Cardiac muscle cell (in vitro differentiated cells and primary cell): Measurements from ENCODE around the gene FNIP2. TPM values are rescaled to one million over a fixed set of nuclear protein-coding genes. Genes with fewer than 3 reads are reported as not detected.
"Not testable (repeated sequence)": the region's sequence is repeated elsewhere in the genome, so short reads cannot be mapped to it uniquely, and the experiment has no call there.

ENCODE experiments used
- DNase-seq, 2 donors: peaks; one replicate each; pipeline versions ENCODE4 v3.0.0 to v3.0.0-alpha.2; 2010 to 2017; ENCODE audit warnings: low read depth in 1 of 2, low spot score in 1 of 2
- H3K27ac ChIP-seq: fragments of 200-600 bp; sonication (generic); 2 replicates; pipeline ENCODE4 v1.5.1; 2016
- H3K27me3 ChIP-seq: fragments of 200-600 bp; sonication (generic); 2 replicates; pipeline ENCODE4 v1.6.0; 2016; ENCODE audit warnings: control low read depth
- H3K36me3 ChIP-seq: fragments of 200-600 bp; sonication (generic); 2 replicates; pipeline ENCODE4 v1.5.1; 2016; ENCODE audit warnings: control low read depth
- H3K4me1 ChIP-seq: fragments of 200-600 bp; sonication (generic); 2 replicates; pipeline ENCODE4 v1.8.1; 2017; ENCODE audit warnings: low read depth, mild to moderate bottlenecking, mixed run types
- H3K4me3 ChIP-seq: fragments of 200-600 bp; sonication (generic); 2 replicates; pipeline ENCODE4 v1.5.1; 2016; ENCODE audit warnings: mild to moderate bottlenecking
- H3K9me3 ChIP-seq: fragments of 200-600 bp; sonication (generic); 2 replicates; pipeline ENCODE4 v1.5.1; 2017; ENCODE audit warnings: low read depth, mild to moderate bottlenecking, control low read depth
- CTCF ChIP-seq: IDR thresholded peaks from 2 replicates; pipeline ENCODE4 v1.5.1; 2012; ENCODE audit warnings: low read depth, mild to moderate bottlenecking, low read length
- polyA plus RNA-seq: library from polyadenylated mRNA; unstranded; fragments of >200 nt; fragmentation: Nextera tagmentation; extraction: Ambion mirVana; gene quantifications from 2 replicates; pipeline ENCODE4 v1.2.1, GENCODE V29; 2016
- total RNA-seq: library from RNA; depleted of rRNA; stranded (reverse); fragments of >200 nt; gene quantifications from 2 replicates; pipeline ENCODE4 v1.2.3, GENCODE V29; 2016

Gene FNIP2
- total and polyA plus RNA-seq, 2 experiments from 2014 or later, result 29.9 to 74.4 TPM

GRCh38 chr4:158801677-158802076 is 32.9 kb downstream of the FNIP2 start:
- TF ChIP-seq CTCF, result no peak
- H3K4me1 ChIP-seq, result peaks cover 52% of the 10 kb centered on the region
- peak overlapping the region; percentile 79 for H3K27ac ChIP-seq
- DNase-seq, result no peak
- no peaks in the 10 kb centered on the region for H3K9me3 ChIP-seq
- no peaks in the 10 kb centered on the region for H3K36me3 ChIP-seq
- no peak overlapping the region for H3K4me3 ChIP-seq
- H3K27me3 ChIP-seq, result no peaks in the 10 kb centered on the region

GRCh38 chr4:158802914-158803313 is 34.1 kb downstream of the FNIP2 start:
- Histone ChIP-seq H3K4me1 (peaks cover 64% of the 10 kb centered on the region), H3K27ac (no peak overlapping the region), H3K27me3 (no peaks in the 10 kb centered on the region), H3K9me3 (no peaks in the 10 kb centered on the region), H3K36me3 (no peaks in the 10 kb centered on the region), H3K4me3 (no peak overlapping the region)
- TF ChIP-seq CTCF, result no peak
- no peak for DNase-seq

- H3K4me3 ChIP-seq, result no peak overlapping the region
- TF ChIP-seq CTCF, result no peak
- no peaks in the 10 kb centered on the region for H3K9me3 ChIP-seq
- H3K27me3 ChIP-seq, result no peaks in the 10 kb centered on the region
- peak in 1 of 2 donors; percentile 86 for DNase-seq
- peak overlapping the region; percentile 99 for H3K27ac ChIP-seq
- H3K4me1 ChIP-seq, result peaks cover 71% of the 10 kb centered on the region
- H3K36me3 ChIP-seq, result no peaks in the 10 kb centered on the region
Measured at GRCh38 chr4:158805635-158806471, 37.0 kb downstream of the FNIP2 start.

GRCh38 chr4:158807691-158808090 is 38.9 kb downstream of the FNIP2 start:
- H3K27ac ChIP-seq, result peak overlapping the region; percentile 99
- H3K36me3 ChIP-seq, result no peaks in the 10 kb centered on the region
- no peak for TF ChIP-seq CTCF
- no peaks in the 10 kb centered on the region for H3K9me3 ChIP-seq
- H3K4me3 ChIP-seq, result peak overlapping the region; percentile 0
- peaks cover 78% of the 10 kb centered on the region for H3K4me1 ChIP-seq
- no peaks in the 10 kb centered on the region for H3K27me3 ChIP-seq
- DNase-seq, result no peak

- H3K27me3 ChIP-seq, result no peaks in the 10 kb centered on the region
- peak overlapping the region; percentile 99 for H3K27ac ChIP-seq
- no peak for DNase-seq
- no peaks in the 10 kb centered on the region for H3K9me3 ChIP-seq
- H3K4me3 ChIP-seq, result no peak overlapping the region
- TF ChIP-seq CTCF, result no peak
- H3K36me3 ChIP-seq, result no peaks in the 10 kb centered on the region
- H3K4me1 ChIP-seq, result peaks cover 78% of the 10 kb centered on the region
Measured at GRCh38 chr4:158808399-158808798, 39.6 kb downstream of the FNIP2 start.

GRCh38 chr4:158809208-158809607 is 40.4 kb downstream of the FNIP2 start:
- DNase-seq, H3K36me3 ChIP-seq, H3K9me3 ChIP-seq, H3K27me3 ChIP-seq, H3K4me3 ChIP-seq: not testable (repeated sequence)
- peaks cover 79% of the 10 kb centered on the region for H3K4me1 ChIP-seq
- peak overlapping the region; percentile 99 for H3K27ac ChIP-seq
